GM13977 (cell line): ENCODE data around the gene LGALS4.
"Not testable (repeated sequence)": the region's sequence is repeated elsewhere in the genome, so short reads cannot be mapped to it uniquely, and the experiment has no call there.

ENCODE experiments used
- DNase-seq: peaks from one replicate; pipeline ENCODE4 v3.0.0; 2012; ENCODE audit warnings: low spot score
- CTCF ChIP-seq: IDR thresholded peaks from 2 replicates; pipeline ENCODE4 v1.5.1; 2012; ENCODE audit warnings: mild to moderate bottlenecking, control low read depth; ENCODE audit not compliant: insufficient read depth; ENCODE audit errors: extremely low read depth, missing control alignments
- in situ Hi-C: fragments of 300-500 bp; cut with MboI; formaldehyde crosslinking; loops from one replicate; pipeline ENCODE4 v1.12.0; 2022; ENCODE audit warnings: low sequenced_read_pairs, low pct_unique_long_range_greater_than_20kb, mixed read lengths, inconsistent platforms; ENCODE audit not compliant: unreplicated experiment

Gene LGALS4

GRCh38 chr19:38831142-38831605 is 18.4 kb upstream of the LGALS4 start:
- TF ChIP-seq CTCF, result no peak
- in situ Hi-C loops, result no loop called here
- peak; percentile 84 for DNase-seq

GRCh38 chr19:38830039-38830733 is 17.4 kb upstream of the LGALS4 start:
- TF ChIP-seq CTCF, result no peak
- no peak for DNase-seq
- in situ Hi-C loops, result no loop called here

- in situ Hi-C loops, DNase-seq: not testable (repeated sequence)
These were observed 16.5 kb upstream of the LGALS4 start for GRCh38 chr19:38829203-38829602.

GRCh38 chr19:38826856-38827551 is 14.3 kb upstream of the LGALS4 start:
- DNase-seq, result no peak
- in situ Hi-C loops, result no loop called here
- no peak for TF ChIP-seq CTCF

- in situ Hi-C loops, DNase-seq: not testable (repeated sequence)
These were observed 13.2 kb upstream of the LGALS4 start for GRCh38 chr19:38825936-38826335.

GRCh38 chr19:38821230-38821825 is 8.6 kb upstream of the LGALS4 start:
- DNase-seq, in situ Hi-C loops: not testable (repeated sequence)

GRCh38 chr19:38819231-38819920 is 6.6 kb upstream of the LGALS4 start:
- no peak for DNase-seq
- in situ Hi-C loops, result no loop called here
- no peak for TF ChIP-seq CTCF

GRCh38 chr19:38817081-38817480 is 4.3 kb upstream of the LGALS4 start:
- no peak for TF ChIP-seq CTCF
- in situ Hi-C loops, result no loop called here
- no peak for DNase-seq
